ENCODE results near the gene CFAP20DC. TPM values are rescaled to one million over a fixed set of nuclear protein-coding genes. Genes with fewer than 3 reads are reported as not detected.

The CFAP20DC gene
- total RNA-seq, 1 experiment from 2014 or later: 4.5 TPM

DNA sequence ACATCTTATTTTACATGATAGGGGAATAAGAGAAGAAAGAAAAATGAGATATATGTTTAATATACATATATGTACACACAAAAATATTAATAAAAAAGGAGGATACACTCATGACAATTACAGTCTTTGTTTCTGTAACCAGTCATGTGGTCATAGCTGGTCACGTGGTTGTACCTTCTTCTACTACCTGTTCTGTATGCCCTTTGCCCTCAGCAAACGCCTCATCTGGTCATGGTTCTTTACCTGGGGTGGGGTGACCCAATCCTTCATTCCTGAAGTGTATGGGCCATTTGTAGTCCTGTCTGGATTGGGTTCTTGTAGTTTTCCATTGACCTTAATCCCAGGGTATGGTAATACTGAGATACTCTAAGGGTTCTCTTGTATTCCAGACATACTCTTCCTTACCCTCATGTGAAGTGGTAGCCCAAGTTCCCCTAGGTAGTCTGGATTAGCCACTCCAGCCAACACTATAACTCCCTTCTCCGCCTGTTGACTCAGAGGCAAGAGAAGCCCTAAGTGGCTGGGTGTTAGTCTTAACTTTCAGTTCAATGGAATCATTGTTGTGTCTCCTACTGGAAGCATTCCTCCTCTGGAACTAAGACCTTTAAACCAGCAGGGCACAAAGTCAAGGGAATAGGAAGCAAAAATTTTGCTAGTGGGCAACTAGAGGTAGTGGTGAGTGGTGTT lies 336.0 kb downstream of the CFAP20DC start:
- Histone ChIP-seq H4K5ac (ENCODE audit: insufficient read length, low read depth, low read length) (no peak overlapping the region), H3K9ac (ENCODE audit: extremely low read depth, insufficient read length, low read length) (no peak overlapping the region), H3K4me1 (ENCODE audit: insufficient read depth, low read length) (no peaks in the 10 kb centered on the region), H3K9me3 (ENCODE audit: control insufficient read depth, low read depth, low read length) (no peaks in the 10 kb centered on the region), H3K56ac (ENCODE audit: insufficient read length, low read depth, low read length) (no peak overlapping the region), H4K20me1 (ENCODE audit: control insufficient read depth, insufficient read depth, insufficient read length) (no peaks in the 10 kb centered on the region), H3K27me3 (ENCODE audit: insufficient read depth, low read length) (no peaks in the 10 kb centered on the region), H2BK120ac (ENCODE audit: low read depth, low read length, poor library complexity, severe bottlenecking) (no peak overlapping the region), H3K14ac (ENCODE audit: insufficient read depth, low read length) (no peak overlapping the region), H3K79me2 (ENCODE audit: insufficient read depth, low read length) (no peaks in the 10 kb centered on the region), H2BK5ac (ENCODE audit: insufficient read length, low read length) (no peak overlapping the region), H2AFZ (ENCODE audit: low read length) (no peak overlapping the region), H2BK20ac (ENCODE audit: low read depth, low read length, poor library complexity, severe bottlenecking) (no peak overlapping the region), H3K23me2 (ENCODE audit: insufficient read length, low read depth, low read length, poor library complexity, severe bottlenecking) (no peaks in the 10 kb centered on the region), H4K8ac (replicated peaks; ENCODE audit: insufficient read length, low read depth, low read length) (no peak overlapping the region), H2AK5ac (ENCODE audit: insufficient read length, low read length) (no peak overlapping the region), H3K18ac (ENCODE audit: insufficient read length, low read depth, low read length) (no peak overlapping the region), H4K91ac (ENCODE audit: insufficient read length, low read depth, low read length) (no peak overlapping the region), H3K4ac (ENCODE audit: low read depth, low read length) (no peak overlapping the region), H3K27ac (ENCODE audit: insufficient read length, low read depth, low read length) (no peak overlapping the region), H3K4me2 (ENCODE audit: insufficient read depth, insufficient read length, low read length) (no peak overlapping the region), H3K79me1 (ENCODE audit: insufficient read depth, low read depth, low read length, poor library complexity, severe bottlenecking) (no peaks in the 10 kb centered on the region), H2BK12ac (ENCODE audit: insufficient read length, low read depth, low read length) (no peak overlapping the region), H2BK15ac (ENCODE audit: low read depth, low read length) (no peak overlapping the region), H3K23ac (ENCODE audit: insufficient read length, low read depth, low read length) (no peak overlapping the region), H3T11ph (ENCODE audit: low read length) (no peak overlapping the region)
- peaks cover 3% of the 10 kb centered on the region; the same call in 1 of the 2 replicates for H3K27me3 Mint-ChIP-seq (ENCODE audit: low read depth)
- no peak overlapping the region for H3K27ac Mint-ChIP-seq
- H3K36me3 Mint-ChIP-seq (ENCODE audit: insufficient read depth in 1 of 3, low read depth in 3 of 3): no peaks in the 10 kb centered on the region; a peak in 2 of 7 replicates
- WGBS (ENCODE audit: extremely low coverage, insufficient read length, low lambda C conversion rate): no CpG with 5 or more reads among the region's 3 CpGs
- H3K4me1 Mint-ChIP-seq: no peaks in the 10 kb centered on the region
- no peak overlapping the region for H3K4me3 Mint-ChIP-seq
- peaks cover 0 to 3% of the 10 kb centered on the region in 2 experiments; a peak in 3 of 5 replicates for H3K9me3 Mint-ChIP-seq
- TF ChIP-seq CTCF (conservative IDR thresholded peaks at IDR 0.05): no peak
- DNase-seq: no peak
